K562 (cell line): Measurements from ENCODE around the gene ACTR1B. TPM values are rescaled to one million over a fixed set of nuclear protein-coding genes. Genes with fewer than 3 reads are reported as not detected.

ENCODE experiments used
- ATF3 ChIP-seq, 2 experiments: fragments of 450-650 bp in 1 of 2; sonication (generic) in 1 of 2; formaldehyde crosslinking in 1 of 2; IDR thresholded peaks in 1 of 2; conservative IDR thresholded peaks in 1 of 2; 2 replicates each; pipeline versions ENCODE4 v1.6.1 to v1.8.1; 2016 to 2023; ENCODE audit warnings: mild to moderate bottlenecking in 2 of 2, moderate library complexity in 2 of 2, inconsistent platforms in 1 of 2, missing genetic modification reagents in 1 of 2
- BMI1 ChIP-seq: fragments of 150-350 bp; IDR thresholded peaks from 2 replicates; pipeline ENCODE4 v1.6.1; 2014; ENCODE audit warnings: low read length
- DDX20 ChIP-seq: fragments of 450-650 bp; IDR thresholded peaks from 2 replicates; pipeline ENCODE4 v1.6.1; 2016; ENCODE audit warnings: missing genetic modification characterization, low read depth, mild to moderate bottlenecking, missing compliant biosample characterization, moderate library complexity
- GMEB1 ChIP-seq: fragments of 250-450 bp; sonication (Bioruptor Pico); IDR thresholded peaks from 2 replicates; pipeline ENCODE4 v1.4.0; 2020; ENCODE audit warnings: mild to moderate bottlenecking
- HBP1 ChIP-seq: fragments of 450-650 bp; formaldehyde crosslinking; IDR thresholded peaks from 2 replicates; pipeline ENCODE4 v1.4.0; 2022; ENCODE audit warnings: missing genetic modification characterization
- MAFF ChIP-seq: IDR thresholded peaks from 2 replicates; pipeline ENCODE4 v1.6.1; 2012; ENCODE audit warnings: low read length, improper control_type of control experiment
- NFYB ChIP-seq: IDR thresholded peaks from 2 replicates; pipeline ENCODE4 v1.6.1; 2011; ENCODE audit warnings: mild to moderate bottlenecking, moderate library complexity; ENCODE audit not compliant: insufficient read length; ENCODE audit errors: extremely low read depth
- OTX1 ChIP-seq: fragments of 450-650 bp; formaldehyde crosslinking; IDR thresholded peaks from 2 replicates; pipeline ENCODE4 v1.4.0; 2022; ENCODE audit warnings: mild to moderate bottlenecking
- PHF21A ChIP-seq: fragments of 450-650 bp; IDR thresholded peaks from 2 replicates; pipeline ENCODE4 v1.6.1; 2017; ENCODE audit warnings: low read depth, borderline replicate concordance
- PML ChIP-seq: IDR thresholded peaks from 2 replicates; pipeline ENCODE4 v1.6.1; 2012; ENCODE audit warnings: low read length, inconsistent platforms
- POLR2A ChIP-seq: fragments of 450-650 bp; conservative IDR thresholded peaks from 2 replicates; pipeline ENCODE4 v1.6.1; 2016
- REST ChIP-seq, 2 experiments: fragments of 450-650 bp; formaldehyde crosslinking in 1 of 2; IDR thresholded peaks; 2 replicates each; pipeline versions ENCODE4 v1.4.0 to v1.6.1; 2014 to 2020; ENCODE audit warnings: mild to moderate bottlenecking in 2 of 2, borderline replicate concordance in 1 of 2, low read depth in 1 of 2
- SAFB2 ChIP-seq: fragments of 200-400 bp; formaldehyde crosslinking; IDR thresholded peaks from 2 replicates; pipeline ENCODE4 v1.6.1; 2018; ENCODE audit warnings: borderline replicate concordance, low read length, low read depth, moderate library complexity; ENCODE audit not compliant: severe bottlenecking
- SMARCE1 ChIP-seq: fragments of 450-650 bp; IDR thresholded peaks from 2 replicates; pipeline ENCODE4 v1.7.1; 2016; ENCODE audit warnings: mild to moderate bottlenecking
- SNIP1 ChIP-seq: fragments of 450-650 bp; IDR thresholded peaks from 2 replicates; pipeline ENCODE4 v1.7.1; 2017; ENCODE audit warnings: low read depth, mild to moderate bottlenecking
- polyA plus RNA-seq, 8 experiments: library from polyadenylated mRNA; depleted of rRNA in 4 of 8; stranded (reverse) in 5 of 8; unstranded in 3 of 8; fragments of >200 nt; fragmentation: Nextera tagmentation in 2 of 8; fragmentation: Illumina TruSeq in 1 of 8; extraction: Ambion mirVana in 2 of 8; extraction: Trizol in 1 of 8; gene quantifications; 2 replicates each; pipeline versions ENCODE4 v1.2.1 to v1.2.3, GENCODE V29; 2011 to 2014; ENCODE audit warnings: inconsistent platforms in 1 of 8, missing spikeins in 1 of 8
- total RNA-seq, 7 experiments: library from RNA; depleted of rRNA in 6 of 7; stranded (reverse); fragments of >200 nt in 6 of 7; fragmentation: Illumina TruSeq in 2 of 7; extraction: Trizol in 2 of 7; gene quantifications; 2 replicates each; pipeline versions ENCODE4 v1.2.1 to v1.2.3, GENCODE V29; 2011 to 2021; ENCODE audit warnings: low replicate concordance in 1 of 7

Gene ACTR1B
- total and polyA plus RNA-seq, 9 of the 15 experiments (the other 6 are each of a cell fraction or from before 2014, with no cell fraction given): 0.49 to 42.3 (median 22.5) TPM

- TF ChIP-seq SNIP1 (no peak), MAFF (no peak), BMI1 (no peak), OTX1 (no peak), SAFB2 (no peak), REST (IDR thresholded peaks at IDR 0.05; ENCODE audit: borderline replicate concordance) (peak; percentile 14; the same call in 1 of the 2 replicates), REST (CRISPR knock-in tag; IDR thresholded peaks at IDR 0.05; ENCODE audit: low read depth) (0 out of 2 replicates have a peak, but pooled peaks have one; percentile 18), POLR2A (peak; percentile 59), ATF3 (IDR thresholded peaks at IDR 0.05) (peak; percentile 75), ATF3 (CRISPR knock-in tag; conservative IDR thresholded peaks at IDR 0.05) (peak; percentile 68; the same call in 1 of the 2 replicates), SMARCE1 (peak; percentile 78), HBP1 (CRISPR knock-in tag) (no peak), PHF21A (no peak; the same call in 1 of the 2 replicates), NFYB (no peak), PML (peak; percentile 52; the same call in 1 of the 2 replicates), GMEB1 (CRISPR knock-in tag) (no peak), DDX20 (no peak)
Measured at GRCh38 chr2:97662895-97663625, 784 bp downstream of the ACTR1B start (continued).
